Uterus (tissue), 2 donors: ENCODE measurements around the gene POMT1.

Experiments
- POLR2A ChIP-seq, 2 donors: fragments of 450-650 bp; IDR thresholded peaks; one replicate each; pipeline ENCODE4 v1.6.1; 2016; ENCODE audit warnings: antibody characterized with exemption in 2 of 2, mild to moderate bottlenecking in 1 of 2, moderate library complexity in 1 of 2
- TF ChIP-seq, protein P1 (sequence below), 4 experiments: fragments of 200-600 bp in 2 of 4; fragments of 450-650 bp in 2 of 4; sonication (generic) in 2 of 4; IDR thresholded peaks; one replicate each; pipeline ENCODE4 v1.5.1; 2016 to 2019; ENCODE audit warnings: antibody characterized with exemption in 4 of 4, mild to moderate bottlenecking in 2 of 4, moderate library complexity in 1 of 4

GRCh38 chr9:131545786-131546335 is 43.1 kb downstream of the POMT1 start:
- TF ChIP-seq POLR2A (IDR thresholded peaks at IDR 0.05): no peak
- TF ChIP-seq, protein P1, sequence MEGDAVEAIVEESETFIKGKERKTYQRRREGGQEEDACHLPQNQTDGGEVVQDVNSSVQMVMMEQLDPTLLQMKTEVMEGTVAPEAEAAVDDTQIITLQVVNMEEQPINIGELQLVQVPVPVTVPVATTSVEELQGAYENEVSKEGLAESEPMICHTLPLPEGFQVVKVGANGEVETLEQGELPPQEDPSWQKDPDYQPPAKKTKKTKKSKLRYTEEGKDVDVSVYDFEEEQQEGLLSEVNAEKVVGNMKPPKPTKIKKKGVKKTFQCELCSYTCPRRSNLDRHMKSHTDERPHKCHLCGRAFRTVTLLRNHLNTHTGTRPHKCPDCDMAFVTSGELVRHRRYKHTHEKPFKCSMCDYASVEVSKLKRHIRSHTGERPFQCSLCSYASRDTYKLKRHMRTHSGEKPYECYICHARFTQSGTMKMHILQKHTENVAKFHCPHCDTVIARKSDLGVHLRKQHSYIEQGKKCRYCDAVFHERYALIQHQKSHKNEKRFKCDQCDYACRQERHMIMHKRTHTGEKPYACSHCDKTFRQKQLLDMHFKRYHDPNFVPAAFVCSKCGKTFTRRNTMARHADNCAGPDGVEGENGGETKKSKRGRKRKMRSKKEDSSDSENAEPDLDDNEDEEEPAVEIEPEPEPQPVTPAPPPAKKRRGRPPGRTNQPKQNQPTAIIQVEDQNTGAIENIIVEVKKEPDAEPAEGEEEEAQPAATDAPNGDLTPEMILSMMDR (IDR thresholded peaks at IDR 0.05): no peak
